GM19099 (cell line): ENCODE data around the gene SREK1IP1.

ENCODE experiments used
- POLR2A ChIP-seq: IDR thresholded peaks from 3 replicates; pipeline ENCODE4 v1.6.1; 2011; ENCODE audit warnings: low read depth; ENCODE audit not compliant: insufficient read length; ENCODE audit errors: extremely low read depth

SREK1IP1 gene

GRCh38 chr5:64768358-64769312 lies at the start of gene SREK1IP1, which contains the start of gene CWC27:
Gene SREK1IP1 (minus strand): TSS chr5:64768691. CDS start chr5:64768517, 174 bp downstream.
Gene CWC27 (plus strand): TSS chr5:64768930. CDS start chr5:64769147, 217 bp downstream.
- TF ChIP-seq POLR2A = peak; percentile 67

DNA sequence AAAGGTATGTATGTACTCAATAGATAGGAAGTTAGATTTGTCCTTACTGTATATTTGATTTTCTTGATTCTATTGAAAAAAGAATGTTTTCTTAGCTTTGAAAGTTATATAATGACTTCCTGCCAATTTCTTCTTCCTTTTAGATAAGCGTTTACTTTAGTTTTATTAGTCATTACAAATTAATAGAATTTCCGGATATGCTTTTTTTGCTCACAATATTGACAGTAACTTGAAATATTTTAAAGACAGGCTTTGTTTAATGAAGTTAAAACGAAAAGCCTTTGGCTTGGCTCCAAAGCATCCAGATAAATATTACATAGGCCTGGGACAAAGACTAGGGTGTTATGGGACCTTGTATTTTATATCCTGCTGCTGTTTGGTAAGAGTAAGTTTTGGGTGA lies 49.8 kb upstream of the SREK1IP1 start:
- no peak for TF ChIP-seq POLR2A

DNA sequence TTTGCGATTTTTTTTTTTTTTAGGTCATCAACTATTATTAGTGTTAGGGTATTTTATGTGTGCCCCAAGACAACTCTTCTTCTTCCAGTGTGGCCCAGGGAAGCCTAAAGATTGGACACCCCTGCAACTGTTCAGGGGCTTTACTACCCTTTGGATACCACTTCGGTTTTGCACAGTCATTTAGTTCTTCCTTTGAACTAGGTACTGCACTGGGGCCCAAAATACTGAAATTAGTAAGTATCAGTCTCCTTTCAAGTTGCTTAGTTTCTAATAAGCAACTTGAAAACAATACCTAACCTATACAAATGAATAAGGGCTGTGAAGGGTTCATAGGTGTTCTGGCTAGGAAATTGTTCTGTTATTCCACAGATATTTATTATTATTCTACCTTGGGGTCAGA lies 45.6 kb upstream of the SREK1IP1 start:
- TF ChIP-seq POLR2A = no peak

DNA sequence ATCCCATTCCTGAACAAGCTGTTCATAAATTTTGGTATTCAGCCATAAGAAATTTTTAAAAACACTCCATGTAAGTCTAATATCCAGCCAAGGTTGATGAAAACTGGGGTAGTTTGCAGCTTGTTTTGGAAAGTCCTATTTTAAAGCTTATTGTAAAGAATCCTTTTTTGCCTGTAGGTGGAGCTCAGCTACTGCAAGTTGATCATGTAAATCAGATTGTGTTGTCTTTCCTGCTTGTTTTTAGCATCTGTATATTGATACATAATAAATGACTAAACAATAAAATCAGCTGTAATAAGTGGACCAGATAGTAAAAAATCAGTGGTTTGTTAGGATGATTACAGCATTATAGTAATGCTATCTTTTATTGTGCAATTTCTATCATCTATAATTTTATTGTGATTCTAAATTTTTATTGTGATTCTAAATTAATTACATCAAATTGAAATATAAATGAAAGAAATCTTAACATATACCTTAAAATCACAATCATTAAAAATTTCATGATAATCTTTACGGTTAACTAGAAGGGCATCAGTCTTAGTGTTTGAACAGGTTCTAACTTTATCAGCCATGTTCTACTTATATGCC lies 42.7 kb upstream of the SREK1IP1 start:
- TF ChIP-seq POLR2A = no peak

- TF ChIP-seq POLR2A = no peak
These were observed 39.0 kb upstream of the SREK1IP1 start for GRCh38 chr5:64807520-64807919.

DNA sequence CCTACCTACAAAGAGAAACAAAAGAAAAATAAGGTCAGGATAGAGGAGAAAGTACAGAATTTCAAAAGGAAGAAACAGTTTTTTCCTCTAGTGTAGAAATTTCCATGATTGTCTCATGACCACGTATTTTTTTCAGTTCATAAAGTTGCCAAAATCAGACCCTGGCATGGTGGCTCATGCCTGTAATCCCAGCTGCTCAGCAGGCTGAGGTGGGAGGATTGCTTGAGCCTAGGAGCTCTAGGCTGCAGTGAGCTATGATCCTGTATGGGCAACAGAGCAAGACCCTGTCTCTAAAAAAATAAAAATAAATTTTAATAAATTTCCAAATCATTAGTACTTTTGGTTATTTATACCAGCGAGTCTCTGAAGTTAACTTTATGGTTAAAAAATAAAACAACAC lies 38.0 kb upstream of the SREK1IP1 start:
- no peak for TF ChIP-seq POLR2A

- no peak for TF ChIP-seq POLR2A
These were observed 32.4 kb upstream of the SREK1IP1 start for GRCh38 chr5:64800926-64801325.

GRCh38 chr5:64796301-64796700 lies 27.8 kb upstream of the SREK1IP1 start:
- TF ChIP-seq POLR2A = no peak

GRCh38 chr5:64794053-64794770 lies 25.7 kb upstream of the SREK1IP1 start:
- TF ChIP-seq POLR2A = no peak

- TF ChIP-seq POLR2A = no peak
These were observed 24.0 kb upstream of the SREK1IP1 start for GRCh38 chr5:64792469-64792868.

- TF ChIP-seq POLR2A = no peak
These were observed 21.7 kb upstream of the SREK1IP1 start for GRCh38 chr5:64790210-64790609.

- no peak for TF ChIP-seq POLR2A
These were observed 21.0 kb upstream of the SREK1IP1 start for GRCh38 chr5:64789457-64789856.

GRCh38 chr5:64788156-64788555 lies 19.7 kb upstream of the SREK1IP1 start:
- TF ChIP-seq POLR2A = no peak

GRCh38 chr5:64786372-64786771 lies 17.9 kb upstream of the SREK1IP1 start:
- TF ChIP-seq POLR2A = no peak

DNA sequence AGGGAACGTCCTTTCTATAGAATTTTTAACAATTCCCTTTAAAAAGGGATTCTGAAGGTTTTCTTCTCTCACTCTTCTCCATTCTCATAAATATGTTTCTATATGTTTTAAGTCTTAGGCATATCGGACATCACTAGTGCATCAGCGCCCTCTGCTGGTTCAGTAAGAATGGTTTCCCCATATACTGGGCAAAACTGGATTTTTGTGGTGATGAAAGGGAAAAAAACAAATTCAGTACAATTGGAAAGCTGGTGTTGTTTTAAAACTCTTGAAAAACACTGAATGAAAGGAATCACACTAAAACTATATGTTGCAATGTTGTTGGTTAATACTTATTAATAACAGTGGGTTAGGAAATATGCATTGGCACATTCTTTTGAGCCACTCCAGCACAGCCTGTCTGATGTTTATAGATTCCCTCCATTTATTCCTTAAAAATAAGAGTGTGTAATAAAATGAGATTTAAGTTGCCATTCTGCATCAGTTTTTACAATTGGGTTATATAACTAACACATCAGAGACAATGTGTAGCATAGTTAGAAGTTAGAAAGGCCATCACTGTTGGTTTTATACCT lies 16.0 kb upstream of the SREK1IP1 start:
- no peak for TF ChIP-seq POLR2A

GRCh38 chr5:64775291-64775690 lies 6.8 kb upstream of the SREK1IP1 start:
- no peak for TF ChIP-seq POLR2A

GRCh38 chr5:64773533-64773932 lies 5.0 kb upstream of the SREK1IP1 start:
- no peak for TF ChIP-seq POLR2A
